HG02678 (cell line): ENCODE results near the gene PRM1.

Experiments
- ATAC-seq: cut with Tn5 transposase; IDR thresholded peaks from one replicate; pipeline ENCODE4 v1.9.1; 2021; ENCODE audit warnings: mild to moderate bottlenecking, moderate library complexity; ENCODE audit not compliant: unreplicated experiment

PRM1 gene

GRCh38 chr16:11280616-11281522, at the start of gene PRM1:
Gene PRM1, minus strand, starts transcription at chr16:11281330. Its CDS starts 92 bp downstream, at chr16:11281238.
- ATAC-seq = no peak

GRCh38 chr16:11330526-11331237, 49.6 kb upstream of the PRM1 start:
- ATAC-seq = no peak

GRCh38 chr16:11329891-11330290, 48.8 kb upstream of the PRM1 start:
- ATAC-seq = no peak

- no peak for ATAC-seq
Measured at GRCh38 chr16:11329071-11329491, 48.0 kb upstream of the PRM1 start.

- peak; percentile 81 for ATAC-seq
Measured at GRCh38 chr16:11328172-11329070, 47.3 kb upstream of the PRM1 start.

GRCh38 chr16:11327277-11328171, 46.4 kb upstream of the PRM1 start:
- peak; percentile 46 for ATAC-seq

- no peak for ATAC-seq
Measured at GRCh38 chr16:11326737-11327276, 45.7 kb upstream of the PRM1 start.

GRCh38 chr16:11326084-11326736, 45.1 kb upstream of the PRM1 start:
- no peak for ATAC-seq

GRCh38 chr16:11325404-11326083, 44.4 kb upstream of the PRM1 start:
- no peak for ATAC-seq

- ATAC-seq = no peak
Measured at GRCh38 chr16:11323551-11324336, 42.6 kb upstream of the PRM1 start.

- ATAC-seq = no peak
Measured at GRCh38 chr16:11322823-11323222, 41.7 kb upstream of the PRM1 start.

GRCh38 chr16:11321662-11322061, 40.5 kb upstream of the PRM1 start:
- ATAC-seq = no peak

- no peak for ATAC-seq
Measured at GRCh38 chr16:11320170-11320569, 39.0 kb upstream of the PRM1 start.

GRCh38 chr16:11319529-11320146, 38.5 kb upstream of the PRM1 start:
- no peak for ATAC-seq

- ATAC-seq = no peak
Measured at GRCh38 chr16:11318817-11319216, 37.7 kb upstream of the PRM1 start.

- no peak for ATAC-seq
Measured at GRCh38 chr16:11316331-11317015, 35.3 kb upstream of the PRM1 start.

- no peak for ATAC-seq
Measured at GRCh38 chr16:11315510-11315909, 34.4 kb upstream of the PRM1 start.
